GM23338 (cell line): ENCODE measurements around the gene LYZL6.

ENCODE experiments used
- CREB1 ChIP-seq: fragments of 250-450 bp; sonication (Bioruptor Pico); IDR thresholded peaks from 2 replicates; pipeline ENCODE4 v1.5.0; 2020; ENCODE audit warnings: low read depth, mild to moderate bottlenecking, moderate library complexity
- EZH2 ChIP-seq: fragments of 200-600 bp; sonication (generic); IDR thresholded peaks from one replicate; pipeline ENCODE4 v1.8.0; 2017; ENCODE audit warnings: antibody characterized with exemption, mild to moderate bottlenecking, low read depth; ENCODE audit not compliant: unreplicated experiment
- EZH2phosphoT487 ChIP-seq: fragments of 200-600 bp; sonication (generic); IDR thresholded peaks from one replicate; pipeline ENCODE4 v1.8.1; 2018; ENCODE audit warnings: antibody characterized with exemption; ENCODE audit not compliant: unreplicated experiment
- JUNB ChIP-seq: IDR thresholded peaks from one replicate; pipeline ENCODE4 v1.6.1; 2016; ENCODE audit warnings: antibody characterized with exemption; ENCODE audit not compliant: unreplicated experiment
- NANOG ChIP-seq: IDR thresholded peaks from 2 replicates; pipeline ENCODE4 v1.6.1; 2016; ENCODE audit warnings: antibody characterized with exemption, borderline replicate concordance
- POLR2AphosphoS5 ChIP-seq: IDR thresholded peaks from 2 replicates; pipeline ENCODE4 v1.6.1; 2016; ENCODE audit warnings: antibody characterized with exemption, low read depth
- STAT1 ChIP-seq: IDR thresholded peaks from one replicate; pipeline ENCODE4 v1.6.1; 2016; ENCODE audit warnings: antibody characterized with exemption; ENCODE audit not compliant: unreplicated experiment
- ZNF114 ChIP-seq: fragments of 250-450 bp; sonication (Bioruptor Pico); IDR thresholded peaks from 2 replicates; pipeline ENCODE4 v1.5.0; 2020; ENCODE audit warnings: mild to moderate bottlenecking, moderate library complexity
- ZNF331 ChIP-seq: fragments of 250-450 bp; sonication (Bioruptor Pico); IDR thresholded peaks from 2 replicates; pipeline ENCODE4 v1.5.0; 2020; ENCODE audit warnings: low read depth, mild to moderate bottlenecking, moderate library complexity
- TF ChIP-seq, protein P1 (sequence below), 2 experiments: fragments of 200-600 bp in 1 of 2; sonication (generic) in 1 of 2; conservative IDR thresholded peaks; 2 replicates each; pipeline versions ENCODE4 v1.5.1 to v1.6.1; 2016 to 2017; ENCODE audit warnings: antibody characterized with exemption in 2 of 2, low read depth in 2 of 2, mild to moderate bottlenecking in 2 of 2, moderate library complexity in 1 of 2
- TF ChIP-seq, protein P2 (sequence below): IDR thresholded peaks from one replicate; pipeline ENCODE4 v1.6.1; 2018; ENCODE audit warnings: antibody characterized with exemption; ENCODE audit not compliant: unreplicated experiment
- TF ChIP-seq, protein P3 (sequence below): IDR thresholded peaks from 2 replicates; pipeline ENCODE4 v1.6.1; 2016; ENCODE audit warnings: antibody characterized with exemption
- TF ChIP-seq, protein P4 (sequence below): fragments of 250-450 bp; sonication (Bioruptor Pico); IDR thresholded peaks from 2 replicates; pipeline ENCODE4 v1.5.0; 2020; ENCODE audit warnings: mild to moderate bottlenecking, moderate library complexity

DNA sequence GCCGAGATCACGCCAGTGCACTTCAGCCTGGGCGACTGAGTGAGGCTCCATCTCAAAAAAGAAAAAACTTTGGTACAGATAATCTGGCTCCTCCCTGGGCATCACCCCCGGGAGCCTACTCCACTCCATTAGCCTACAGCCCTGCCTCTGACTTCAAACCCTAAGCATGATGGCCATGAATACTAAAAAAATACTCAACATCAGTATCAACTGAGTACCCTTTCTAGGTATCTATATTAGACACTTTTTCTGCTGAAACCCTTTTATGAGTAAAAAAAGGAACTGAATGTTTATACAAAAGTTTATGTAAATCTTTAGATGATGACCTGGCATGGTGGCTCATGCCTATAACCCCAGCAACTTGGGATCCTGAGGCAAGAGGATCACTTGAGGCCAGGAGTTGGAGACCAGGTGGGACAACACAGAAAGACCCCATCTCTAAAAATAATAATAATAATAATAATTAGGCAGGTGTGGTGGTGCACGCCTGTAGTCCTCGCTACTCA lies 19.9 kb downstream of the LYZL6 start:
- no peak for TF ChIP-seq EZH2
- TF ChIP-seq, protein P1, sequence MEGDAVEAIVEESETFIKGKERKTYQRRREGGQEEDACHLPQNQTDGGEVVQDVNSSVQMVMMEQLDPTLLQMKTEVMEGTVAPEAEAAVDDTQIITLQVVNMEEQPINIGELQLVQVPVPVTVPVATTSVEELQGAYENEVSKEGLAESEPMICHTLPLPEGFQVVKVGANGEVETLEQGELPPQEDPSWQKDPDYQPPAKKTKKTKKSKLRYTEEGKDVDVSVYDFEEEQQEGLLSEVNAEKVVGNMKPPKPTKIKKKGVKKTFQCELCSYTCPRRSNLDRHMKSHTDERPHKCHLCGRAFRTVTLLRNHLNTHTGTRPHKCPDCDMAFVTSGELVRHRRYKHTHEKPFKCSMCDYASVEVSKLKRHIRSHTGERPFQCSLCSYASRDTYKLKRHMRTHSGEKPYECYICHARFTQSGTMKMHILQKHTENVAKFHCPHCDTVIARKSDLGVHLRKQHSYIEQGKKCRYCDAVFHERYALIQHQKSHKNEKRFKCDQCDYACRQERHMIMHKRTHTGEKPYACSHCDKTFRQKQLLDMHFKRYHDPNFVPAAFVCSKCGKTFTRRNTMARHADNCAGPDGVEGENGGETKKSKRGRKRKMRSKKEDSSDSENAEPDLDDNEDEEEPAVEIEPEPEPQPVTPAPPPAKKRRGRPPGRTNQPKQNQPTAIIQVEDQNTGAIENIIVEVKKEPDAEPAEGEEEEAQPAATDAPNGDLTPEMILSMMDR (conservative IDR thresholded peaks at IDR 0.05; ENCODE audit: low read depth in 2 of 2) = no peak
- no peak for TF ChIP-seq NANOG
- no peak for TF ChIP-seq POLR2AphosphoS5
- TF ChIP-seq EZH2phosphoT487 = no peak
- TF ChIP-seq, protein P2, sequence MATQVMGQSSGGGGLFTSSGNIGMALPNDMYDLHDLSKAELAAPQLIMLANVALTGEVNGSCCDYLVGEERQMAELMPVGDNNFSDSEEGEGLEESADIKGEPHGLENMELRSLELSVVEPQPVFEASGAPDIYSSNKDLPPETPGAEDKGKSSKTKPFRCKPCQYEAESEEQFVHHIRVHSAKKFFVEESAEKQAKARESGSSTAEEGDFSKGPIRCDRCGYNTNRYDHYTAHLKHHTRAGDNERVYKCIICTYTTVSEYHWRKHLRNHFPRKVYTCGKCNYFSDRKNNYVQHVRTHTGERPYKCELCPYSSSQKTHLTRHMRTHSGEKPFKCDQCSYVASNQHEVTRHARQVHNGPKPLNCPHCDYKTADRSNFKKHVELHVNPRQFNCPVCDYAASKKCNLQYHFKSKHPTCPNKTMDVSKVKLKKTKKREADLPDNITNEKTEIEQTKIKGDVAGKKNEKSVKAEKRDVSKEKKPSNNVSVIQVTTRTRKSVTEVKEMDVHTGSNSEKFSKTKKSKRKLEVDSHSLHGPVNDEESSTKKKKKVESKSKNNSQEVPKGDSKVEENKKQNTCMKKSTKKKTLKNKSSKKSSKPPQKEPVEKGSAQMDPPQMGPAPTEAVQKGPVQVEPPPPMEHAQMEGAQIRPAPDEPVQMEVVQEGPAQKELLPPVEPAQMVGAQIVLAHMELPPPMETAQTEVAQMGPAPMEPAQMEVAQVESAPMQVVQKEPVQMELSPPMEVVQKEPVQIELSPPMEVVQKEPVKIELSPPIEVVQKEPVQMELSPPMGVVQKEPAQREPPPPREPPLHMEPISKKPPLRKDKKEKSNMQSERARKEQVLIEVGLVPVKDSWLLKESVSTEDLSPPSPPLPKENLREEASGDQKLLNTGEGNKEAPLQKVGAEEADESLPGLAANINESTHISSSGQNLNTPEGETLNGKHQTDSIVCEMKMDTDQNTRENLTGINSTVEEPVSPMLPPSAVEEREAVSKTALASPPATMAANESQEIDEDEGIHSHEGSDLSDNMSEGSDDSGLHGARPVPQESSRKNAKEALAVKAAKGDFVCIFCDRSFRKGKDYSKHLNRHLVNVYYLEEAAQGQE = no peak
- TF ChIP-seq, protein P3, sequence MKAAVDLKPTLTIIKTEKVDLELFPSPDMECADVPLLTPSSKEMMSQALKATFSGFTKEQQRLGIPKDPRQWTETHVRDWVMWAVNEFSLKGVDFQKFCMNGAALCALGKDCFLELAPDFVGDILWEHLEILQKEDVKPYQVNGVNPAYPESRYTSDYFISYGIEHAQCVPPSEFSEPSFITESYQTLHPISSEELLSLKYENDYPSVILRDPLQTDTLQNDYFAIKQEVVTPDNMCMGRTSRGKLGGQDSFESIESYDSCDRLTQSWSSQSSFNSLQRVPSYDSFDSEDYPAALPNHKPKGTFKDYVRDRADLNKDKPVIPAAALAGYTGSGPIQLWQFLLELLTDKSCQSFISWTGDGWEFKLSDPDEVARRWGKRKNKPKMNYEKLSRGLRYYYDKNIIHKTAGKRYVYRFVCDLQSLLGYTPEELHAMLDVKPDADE = no peak
- TF ChIP-seq CREB1 (CRISPR knock-in tag) = no peak
- TF ChIP-seq JUNB = no peak
- TF ChIP-seq ZNF331 = no peak
- TF ChIP-seq, protein P4, sequence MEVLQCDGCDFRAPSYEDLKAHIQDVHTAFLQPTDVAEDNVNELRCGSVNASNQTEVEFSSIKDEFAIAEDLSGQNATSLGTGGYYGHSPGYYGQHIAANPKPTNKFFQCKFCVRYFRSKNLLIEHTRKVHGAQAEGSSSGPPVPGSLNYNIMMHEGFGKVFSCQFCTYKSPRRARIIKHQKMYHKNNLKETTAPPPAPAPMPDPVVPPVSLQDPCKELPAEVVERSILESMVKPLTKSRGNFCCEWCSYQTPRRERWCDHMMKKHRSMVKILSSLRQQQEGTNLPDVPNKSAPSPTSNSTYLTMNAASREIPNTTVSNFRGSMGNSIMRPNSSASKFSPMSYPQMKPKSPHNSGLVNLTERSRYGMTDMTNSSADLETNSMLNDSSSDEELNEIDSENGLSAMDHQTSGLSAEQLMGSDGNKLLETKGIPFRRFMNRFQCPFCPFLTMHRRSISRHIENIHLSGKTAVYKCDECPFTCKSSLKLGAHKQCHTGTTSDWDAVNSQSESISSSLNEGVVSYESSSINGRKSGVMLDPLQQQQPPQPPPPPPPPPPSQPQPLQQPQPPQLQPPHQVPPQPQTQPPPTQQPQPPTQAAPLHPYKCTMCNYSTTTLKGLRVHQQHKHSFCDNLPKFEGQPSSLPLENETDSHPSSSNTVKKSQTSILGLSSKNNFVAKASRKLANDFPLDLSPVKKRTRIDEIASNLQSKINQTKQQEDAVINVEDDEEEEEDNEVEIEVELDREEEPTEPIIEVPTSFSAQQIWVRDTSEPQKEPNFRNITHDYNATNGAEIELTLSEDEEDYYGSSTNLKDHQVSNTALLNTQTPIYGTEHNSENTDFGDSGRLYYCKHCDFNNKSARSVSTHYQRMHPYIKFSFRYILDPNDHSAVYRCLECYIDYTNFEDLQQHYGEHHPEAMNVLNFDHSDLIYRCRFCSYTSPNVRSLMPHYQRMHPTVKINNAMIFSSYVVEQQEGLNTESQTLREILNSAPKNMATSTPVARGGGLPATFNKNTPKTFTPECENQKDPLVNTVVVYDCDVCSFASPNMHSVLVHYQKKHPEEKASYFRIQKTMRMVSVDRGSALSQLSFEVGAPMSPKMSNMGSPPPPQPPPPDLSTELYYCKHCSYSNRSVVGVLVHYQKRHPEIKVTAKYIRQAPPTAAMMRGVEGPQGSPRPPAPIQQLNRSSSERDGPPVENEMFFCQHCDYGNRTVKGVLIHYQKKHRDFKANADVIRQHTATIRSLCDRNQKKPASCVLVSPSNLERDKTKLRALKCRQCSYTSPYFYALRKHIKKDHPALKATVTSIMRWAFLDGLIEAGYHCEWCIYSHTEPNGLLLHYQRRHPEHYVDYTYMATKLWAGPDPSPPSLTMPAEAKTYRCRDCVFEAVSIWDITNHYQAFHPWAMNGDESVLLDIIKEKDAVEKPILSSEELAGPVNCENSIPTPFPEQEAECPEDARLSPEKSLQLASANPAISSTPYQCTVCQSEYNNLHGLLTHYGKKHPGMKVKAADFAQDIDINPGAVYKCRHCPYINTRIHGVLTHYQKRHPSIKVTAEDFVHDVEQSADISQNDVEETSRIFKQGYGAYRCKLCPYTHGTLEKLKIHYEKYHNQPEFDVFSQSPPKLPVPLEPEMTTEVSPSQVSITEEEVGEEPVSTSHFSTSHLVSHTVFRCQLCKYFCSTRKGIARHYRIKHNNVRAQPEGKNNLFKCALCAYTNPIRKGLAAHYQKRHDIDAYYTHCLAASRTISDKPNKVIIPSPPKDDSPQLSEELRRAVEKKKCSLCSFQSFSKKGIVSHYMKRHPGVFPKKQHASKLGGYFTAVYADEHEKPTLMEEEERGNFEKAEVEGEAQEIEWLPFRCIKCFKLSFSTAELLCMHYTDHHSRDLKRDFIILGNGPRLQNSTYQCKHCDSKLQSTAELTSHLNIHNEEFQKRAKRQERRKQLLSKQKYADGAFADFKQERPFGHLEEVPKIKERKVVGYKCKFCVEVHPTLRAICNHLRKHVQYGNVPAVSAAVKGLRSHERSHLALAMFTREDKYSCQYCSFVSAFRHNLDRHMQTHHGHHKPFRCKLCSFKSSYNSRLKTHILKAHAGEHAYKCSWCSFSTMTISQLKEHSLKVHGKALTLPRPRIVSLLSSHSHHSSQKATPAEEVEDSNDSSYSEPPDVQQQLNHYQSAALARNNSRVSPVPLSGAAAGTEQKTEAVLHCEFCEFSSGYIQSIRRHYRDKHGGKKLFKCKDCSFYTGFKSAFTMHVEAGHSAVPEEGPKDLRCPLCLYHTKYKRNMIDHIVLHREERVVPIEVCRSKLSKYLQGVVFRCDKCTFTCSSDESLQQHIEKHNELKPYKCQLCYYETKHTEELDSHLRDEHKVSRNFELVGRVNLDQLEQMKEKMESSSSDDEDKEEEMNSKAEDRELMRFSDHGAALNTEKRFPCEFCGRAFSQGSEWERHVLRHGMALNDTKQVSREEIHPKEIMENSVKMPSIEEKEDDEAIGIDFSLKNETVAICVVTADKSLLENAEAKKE (CRISPR knock-in tag) = no peak
- no peak for TF ChIP-seq ZNF114 (CRISPR knock-in tag)
- TF ChIP-seq STAT1 = no peak
